OCI-LY3 (cell line): ENCODE measurements around the gene EBLN1.

Experiments
- H2AFZ ChIP-seq: fragments of 200-600, 300-600 bp; shearing (Covaris generic); 2 replicates; pipeline ENCODE4 v1.6.0; 2014; ENCODE audit warnings: antibody characterized with exemption, low read depth, low read length
- H3K27ac ChIP-seq: fragments of 200-600, 300-600 bp; sonication (generic); 2 replicates; pipeline ENCODE4 v1.5.1; 2014; ENCODE audit warnings: mild to moderate bottlenecking, low read length, moderate library complexity, mixed read lengths
- H3K27me3 ChIP-seq: fragments of 200-600, 300-600 bp; sonication (generic); 2 replicates; pipeline ENCODE4 v1.6.1; 2014; ENCODE audit warnings: low read depth, low read length, mixed read lengths
- H3K36me3 ChIP-seq: fragments of 200-600, 300-600 bp; sonication (generic); replicated peaks from 2 replicates; pipeline ENCODE3; 2014; ENCODE audit warnings: low read depth, low read length, mixed read lengths
- H3K4me1 ChIP-seq: fragments of 300-600, 200-600 bp; sonication (generic); 2 replicates; pipeline ENCODE4 v1.6.1; 2014; ENCODE audit warnings: low read length, mixed read lengths
- H3K4me2 ChIP-seq: fragments of 200-600, 300-600 bp; sonication (generic); 2 replicates; pipeline ENCODE4 v1.6.1; 2014; ENCODE audit warnings: low read length, mixed read lengths
- H3K4me3 ChIP-seq: fragments of 300-600, 200-600 bp; sonication (generic); 2 replicates; pipeline ENCODE4 v1.5.1; 2014; ENCODE audit warnings: antibody characterized with exemption, mild to moderate bottlenecking, low read length, moderate library complexity
- H3K79me2 ChIP-seq: fragments of 300-600, 200-600 bp; shearing (Covaris generic); 2 replicates; pipeline ENCODE4 v1.6.1; 2014; ENCODE audit warnings: mild to moderate bottlenecking, low read length, mixed read lengths
- H3K9ac ChIP-seq: fragments of 300-600, 200-600 bp; shearing (Covaris generic); 2 replicates; pipeline ENCODE4 v1.6.0; 2014; ENCODE audit warnings: mild to moderate bottlenecking, low read length, moderate library complexity
- H3K9me3 ChIP-seq: fragments of 200-600, 300-600 bp; shearing (Covaris generic); 2 replicates; pipeline ENCODE4 v1.6.1; 2014; ENCODE audit warnings: low read length, mixed read lengths; ENCODE audit not compliant: insufficient read depth
- H4K20me1 ChIP-seq: fragments of 200-600, 300-600 bp; sonication (generic); 2 replicates; pipeline ENCODE4 v1.6.1; 2016; ENCODE audit warnings: low read length, mixed read lengths; ENCODE audit not compliant: insufficient read depth
- EZH2phosphoT487 ChIP-seq: fragments of 200-600 bp; shearing (Covaris generic); IDR thresholded peaks from 2 replicates; pipeline ENCODE4 v1.6.1; 2018; ENCODE audit warnings: antibody characterized with exemption, mixed run types, low read depth
- TF ChIP-seq, protein P1 (sequence below): fragments of 200-600, 300-600 bp; sonication (generic); IDR thresholded peaks from 2 replicates; pipeline ENCODE4 v1.5.1; 2014; ENCODE audit warnings: antibody characterized with exemption, low read length, low read depth

EBLN1 gene

DNA sequence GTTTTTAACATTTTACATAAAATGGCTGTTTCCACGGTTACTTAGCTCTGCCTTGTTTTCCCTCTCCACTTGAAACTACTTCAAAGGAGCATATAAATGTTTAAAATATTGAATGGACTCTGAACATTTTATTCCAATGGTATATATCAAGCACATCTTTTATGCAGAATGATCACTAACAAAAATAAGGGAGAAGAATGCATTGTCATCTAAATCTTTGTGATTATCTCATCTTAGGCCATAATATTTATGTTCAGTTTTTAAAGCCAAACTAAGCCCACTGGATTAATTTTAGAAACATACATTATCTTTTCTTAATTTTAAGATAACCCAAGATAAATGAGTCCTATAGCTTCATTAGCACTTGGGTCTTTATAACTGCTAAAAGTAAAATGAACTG, 13.4 kb upstream of the EBLN1 start:
- Histone ChIP-seq H3K27ac (no peak overlapping the region), H3K4me3 (peak overlapping the region; percentile 86), H2AFZ (0 out of 2 replicates have a peak overlapping the region, but pooled peaks have one; percentile 96), H3K9ac (no peak overlapping the region), H3K9me3 (no peaks in the 10 kb centered on the region), H3K4me2 (peak overlapping the region; percentile 73), H3K79me2 (no peaks in the 10 kb centered on the region), H3K36me3 (no peaks in the 10 kb centered on the region), H3K4me1 (peaks cover 12% of the 10 kb centered on the region), H4K20me1 (no peaks in the 10 kb centered on the region), H3K27me3 (0 out of 2 replicates have a peak, but pooled peaks cover 2% of the 10 kb centered on the region)
- no peak for TF ChIP-seq EZH2phosphoT487
- TF ChIP-seq, protein P1, sequence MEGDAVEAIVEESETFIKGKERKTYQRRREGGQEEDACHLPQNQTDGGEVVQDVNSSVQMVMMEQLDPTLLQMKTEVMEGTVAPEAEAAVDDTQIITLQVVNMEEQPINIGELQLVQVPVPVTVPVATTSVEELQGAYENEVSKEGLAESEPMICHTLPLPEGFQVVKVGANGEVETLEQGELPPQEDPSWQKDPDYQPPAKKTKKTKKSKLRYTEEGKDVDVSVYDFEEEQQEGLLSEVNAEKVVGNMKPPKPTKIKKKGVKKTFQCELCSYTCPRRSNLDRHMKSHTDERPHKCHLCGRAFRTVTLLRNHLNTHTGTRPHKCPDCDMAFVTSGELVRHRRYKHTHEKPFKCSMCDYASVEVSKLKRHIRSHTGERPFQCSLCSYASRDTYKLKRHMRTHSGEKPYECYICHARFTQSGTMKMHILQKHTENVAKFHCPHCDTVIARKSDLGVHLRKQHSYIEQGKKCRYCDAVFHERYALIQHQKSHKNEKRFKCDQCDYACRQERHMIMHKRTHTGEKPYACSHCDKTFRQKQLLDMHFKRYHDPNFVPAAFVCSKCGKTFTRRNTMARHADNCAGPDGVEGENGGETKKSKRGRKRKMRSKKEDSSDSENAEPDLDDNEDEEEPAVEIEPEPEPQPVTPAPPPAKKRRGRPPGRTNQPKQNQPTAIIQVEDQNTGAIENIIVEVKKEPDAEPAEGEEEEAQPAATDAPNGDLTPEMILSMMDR, result no peak

DNA sequence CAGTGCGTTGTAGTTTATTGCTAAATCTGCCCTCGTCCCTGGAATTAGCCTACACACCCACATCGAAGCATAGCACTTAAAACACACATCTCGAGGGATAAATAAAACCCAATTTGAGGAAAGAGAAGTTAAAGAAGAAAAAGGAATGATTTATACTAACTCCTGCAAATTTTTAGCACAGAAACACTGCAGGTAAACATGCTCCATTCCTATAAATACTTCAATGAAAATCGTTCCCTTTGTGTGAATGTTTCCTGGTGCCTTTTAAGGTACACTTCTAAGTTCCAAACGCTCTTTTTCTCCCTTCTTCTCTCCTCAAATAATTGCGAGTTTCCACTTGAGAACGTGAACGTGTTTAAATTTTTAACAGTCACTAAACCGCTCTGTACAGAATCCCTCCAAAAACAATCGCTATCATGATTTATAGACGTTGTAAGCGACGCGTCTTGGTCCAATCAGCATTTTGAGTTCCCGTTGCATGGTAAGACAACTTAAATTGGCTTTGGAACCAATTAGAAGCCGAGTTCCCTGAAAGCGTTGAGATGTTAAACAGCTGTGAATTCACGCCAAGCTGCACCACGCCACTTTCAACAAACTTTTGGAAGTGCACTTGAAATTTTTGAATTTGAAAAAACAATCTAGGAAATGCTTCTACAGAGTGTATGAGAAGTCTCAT, 12.5 kb upstream of the EBLN1 start:
- Histone ChIP-seq H3K36me3 (no peaks in the 10 kb centered on the region), H4K20me1 (no peaks in the 10 kb centered on the region), H3K9ac (peak overlapping the region; percentile 65), H3K27ac (no peak overlapping the region), H3K27me3 (no peaks in the 10 kb centered on the region), H3K9me3 (no peaks in the 10 kb centered on the region), H2AFZ (peak overlapping the region; percentile 96), H3K4me3 (peak overlapping the region; percentile 86), H3K79me2 (no peaks in the 10 kb centered on the region), H3K4me1 (peaks cover 12% of the 10 kb centered on the region), H3K4me2 (peak overlapping the region; percentile 73)
- TF ChIP-seq EZH2phosphoT487, result no peak
- TF ChIP-seq, protein P1, result no peak

DNA sequence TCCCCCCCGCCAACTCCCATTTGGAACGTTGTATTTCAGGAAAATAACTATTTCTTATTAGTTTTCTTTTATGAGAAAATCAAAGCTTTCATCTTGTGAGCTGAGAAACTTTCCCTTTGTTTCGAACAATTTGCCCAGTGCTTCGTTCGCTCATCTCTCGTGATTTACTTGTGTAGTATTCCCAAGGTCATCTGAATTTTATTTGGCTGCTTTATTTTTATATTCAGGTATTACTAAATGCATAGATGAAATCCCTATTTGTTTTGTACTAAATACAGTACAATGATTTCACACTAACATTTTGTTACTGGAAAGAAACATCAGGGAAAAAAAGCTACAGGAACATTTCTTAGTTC, 12.0 kb upstream of the EBLN1 start:
- H3K27me3 ChIP-seq, result no peaks in the 10 kb centered on the region
- no peaks in the 10 kb centered on the region for H3K36me3 ChIP-seq
- no peaks in the 10 kb centered on the region for H3K79me2 ChIP-seq
- no peaks in the 10 kb centered on the region for H4K20me1 ChIP-seq
- TF ChIP-seq, protein P1, result no peak
- no peak for TF ChIP-seq EZH2phosphoT487
- H3K27ac ChIP-seq, result no peak overlapping the region
- H3K9me3 ChIP-seq, result no peaks in the 10 kb centered on the region
- H2AFZ ChIP-seq, result peak overlapping the region; percentile 96
- peak overlapping the region; percentile 86 for H3K4me3 ChIP-seq
- H3K4me2 ChIP-seq, result peak overlapping the region; percentile 73
- H3K4me1 ChIP-seq, result peaks cover 12% of the 10 kb centered on the region
- H3K9ac ChIP-seq, result peak overlapping the region; percentile 65

GRCh38 chr10:22228943-22229801, 11.4 kb upstream of the EBLN1 start:
- TF ChIP-seq EZH2phosphoT487, result no peak
- TF ChIP-seq, protein P1, result no peak
- H4K20me1 ChIP-seq, result no peaks in the 10 kb centered on the region
- H3K4me3 ChIP-seq, result peak overlapping the region; percentile 86
- peak overlapping the region; percentile 74 for H3K4me2 ChIP-seq
- no peaks in the 10 kb centered on the region for H3K79me2 ChIP-seq
- peak overlapping the region; percentile 96 for H2AFZ ChIP-seq
- H3K9me3 ChIP-seq, result no peaks in the 10 kb centered on the region
- H3K36me3 ChIP-seq, result no peaks in the 10 kb centered on the region
- H3K27ac ChIP-seq, result peak overlapping the region; percentile 70
- no peaks in the 10 kb centered on the region for H3K27me3 ChIP-seq
- peaks cover 12% of the 10 kb centered on the region for H3K4me1 ChIP-seq
- peak overlapping the region; percentile 65 for H3K9ac ChIP-seq
